ENCODE results near the gene RAD51B.

Gene RAD51B

GRCh38 chr14:68331991-68332390, 512.4 kb downstream of the RAD51B start:
- Mint-ChIP-seq H3K27me3 (ENCODE audit: low read depth) (no peaks in the 10 kb centered on the region), H3K4me3 (no peak overlapping the region), H3K36me3 (ENCODE audit: low read depth) (no peaks in the 10 kb centered on the region), H3K9me3 (no peaks in the 10 kb centered on the region), H3K27ac (no peak overlapping the region), H3K4me1 (ENCODE audit: low read depth) (peaks cover 7% of the 10 kb centered on the region)

- no peaks in the 10 kb centered on the region for H3K36me3 Mint-ChIP-seq (ENCODE audit: low read depth)
- H3K9me3 Mint-ChIP-seq, result no peaks in the 10 kb centered on the region
- no peaks in the 10 kb centered on the region for H3K27me3 Mint-ChIP-seq (ENCODE audit: low read depth)
- no peak overlapping the region for H3K4me3 Mint-ChIP-seq
- peaks cover 7% of the 10 kb centered on the region for H3K4me1 Mint-ChIP-seq (ENCODE audit: low read depth)
- no peak overlapping the region for H3K27ac Mint-ChIP-seq
These were observed 513.7 kb downstream of the RAD51B start for GRCh38 chr14:68333262-68333661.

- Mint-ChIP-seq H3K9me3 (no peaks in the 10 kb centered on the region), H3K36me3 (ENCODE audit: low read depth) (no peaks in the 10 kb centered on the region), H3K27ac (no peak overlapping the region), H3K27me3 (ENCODE audit: low read depth) (no peaks in the 10 kb centered on the region), H3K4me1 (ENCODE audit: low read depth) (peaks cover 7% of the 10 kb centered on the region), H3K4me3 (no peak overlapping the region)
These were observed 515.7 kb downstream of the RAD51B start for GRCh38 chr14:68335312-68335711.

- Mint-ChIP-seq H3K27ac (no peak overlapping the region), H3K36me3 (ENCODE audit: low read depth) (no peaks in the 10 kb centered on the region), H3K9me3 (no peaks in the 10 kb centered on the region), H3K27me3 (ENCODE audit: low read depth) (no peaks in the 10 kb centered on the region), H3K4me1 (ENCODE audit: low read depth) (peaks cover 7% of the 10 kb centered on the region), H3K4me3 (no peak overlapping the region)
These were observed 516.6 kb downstream of the RAD51B start for GRCh38 chr14:68336165-68336564.

- no peaks in the 10 kb centered on the region for H3K9me3 Mint-ChIP-seq
- H3K4me3 Mint-ChIP-seq, result no peak overlapping the region
- no peaks in the 10 kb centered on the region for H3K36me3 Mint-ChIP-seq (ENCODE audit: low read depth)
- H3K27me3 Mint-ChIP-seq (ENCODE audit: low read depth), result no peaks in the 10 kb centered on the region
- no peak overlapping the region for H3K27ac Mint-ChIP-seq
- H3K4me1 Mint-ChIP-seq (ENCODE audit: low read depth), result peaks cover 16% of the 10 kb centered on the region
These were observed 517.7 kb downstream of the RAD51B start for GRCh38 chr14:68337279-68337678.

GRCh38 chr14:68340262-68340661, 520.7 kb downstream of the RAD51B start:
- peaks cover 15% of the 10 kb centered on the region for H3K4me1 Mint-ChIP-seq (ENCODE audit: low read depth)
- no peaks in the 10 kb centered on the region for H3K27me3 Mint-ChIP-seq (ENCODE audit: low read depth)
- no peak overlapping the region for H3K4me3 Mint-ChIP-seq
- H3K36me3 Mint-ChIP-seq (ENCODE audit: low read depth), result no peaks in the 10 kb centered on the region
- peaks cover 4% of the 10 kb centered on the region for H3K9me3 Mint-ChIP-seq
- H3K27ac Mint-ChIP-seq, result no peak overlapping the region

- Mint-ChIP-seq H3K27me3 (ENCODE audit: low read depth) (no peaks in the 10 kb centered on the region), H3K27ac (no peak overlapping the region), H3K4me3 (no peak overlapping the region), H3K4me1 (ENCODE audit: low read depth) (peaks cover 11% of the 10 kb centered on the region), H3K9me3 (peaks cover 4% of the 10 kb centered on the region), H3K36me3 (ENCODE audit: low read depth) (peaks cover 2% of the 10 kb centered on the region)
These were observed 522.0 kb downstream of the RAD51B start for GRCh38 chr14:68341411-68342212.

- Mint-ChIP-seq H3K27me3 (ENCODE audit: low read depth) (no peaks in the 10 kb centered on the region), H3K4me1 (ENCODE audit: low read depth) (peaks cover 11% of the 10 kb centered on the region), H3K36me3 (ENCODE audit: low read depth) (peaks cover 4% of the 10 kb centered on the region), H3K27ac (no peak overlapping the region), H3K4me3 (no peak overlapping the region), H3K9me3 (peaks cover 7% of the 10 kb centered on the region)
These were observed 522.7 kb downstream of the RAD51B start for GRCh38 chr14:68342216-68342763.

- Mint-ChIP-seq H3K4me3 (no peak overlapping the region), H3K36me3 (ENCODE audit: low read depth) (peaks cover 4% of the 10 kb centered on the region), H3K9me3 (peaks cover 7% of the 10 kb centered on the region), H3K27me3 (ENCODE audit: low read depth) (no peaks in the 10 kb centered on the region), H3K4me1 (ENCODE audit: low read depth) (peaks cover 11% of the 10 kb centered on the region), H3K27ac (no peak overlapping the region)
These were observed 524.0 kb downstream of the RAD51B start for GRCh38 chr14:68343534-68344118.

- Mint-ChIP-seq H3K27ac (no peak overlapping the region), H3K36me3 (ENCODE audit: low read depth) (peaks cover 4% of the 10 kb centered on the region), H3K4me3 (no peak overlapping the region), H3K4me1 (ENCODE audit: low read depth) (peaks cover 11% of the 10 kb centered on the region), H3K27me3 (ENCODE audit: low read depth) (no peaks in the 10 kb centered on the region), H3K9me3 (peaks cover 7% of the 10 kb centered on the region)
These were observed 526.2 kb downstream of the RAD51B start for GRCh38 chr14:68345738-68346137.

- peaks cover 8% of the 10 kb centered on the region for H3K4me1 Mint-ChIP-seq (ENCODE audit: low read depth)
- peaks cover 7% of the 10 kb centered on the region for H3K9me3 Mint-ChIP-seq
- peaks cover 4% of the 10 kb centered on the region for H3K36me3 Mint-ChIP-seq (ENCODE audit: low read depth)
- no peak overlapping the region for H3K27ac Mint-ChIP-seq
- H3K27me3 Mint-ChIP-seq (ENCODE audit: low read depth), result no peaks in the 10 kb centered on the region
- H3K4me3 Mint-ChIP-seq, result no peak overlapping the region
These were observed 527.2 kb downstream of the RAD51B start for GRCh38 chr14:68346556-68347343.

GRCh38 chr14:68349900-68350629, 530.5 kb downstream of the RAD51B start:
- peaks cover 4% of the 10 kb centered on the region for H3K36me3 Mint-ChIP-seq (ENCODE audit: low read depth)
- H3K27ac Mint-ChIP-seq, result no peak overlapping the region
- H3K4me3 Mint-ChIP-seq, result no peak overlapping the region
- H3K9me3 Mint-ChIP-seq, result peaks cover 4% of the 10 kb centered on the region
- no peaks in the 10 kb centered on the region for H3K4me1 Mint-ChIP-seq (ENCODE audit: low read depth)
- no peaks in the 10 kb centered on the region for H3K27me3 Mint-ChIP-seq (ENCODE audit: low read depth)

- H3K4me1 Mint-ChIP-seq (ENCODE audit: low read depth), result peaks cover 10% of the 10 kb centered on the region
These were observed 535.8 kb downstream of the RAD51B start for GRCh38 chr14:68355415-68355814.

GRCh38 chr14:68357777-68358176, 538.2 kb downstream of the RAD51B start:
- no peak overlapping the region for H3K27ac Mint-ChIP-seq
- H3K36me3 Mint-ChIP-seq (ENCODE audit: low read depth), result peaks cover 4% of the 10 kb centered on the region
- H3K9me3 Mint-ChIP-seq, result no peaks in the 10 kb centered on the region
- H3K4me1 Mint-ChIP-seq (ENCODE audit: low read depth), result peaks cover 10% of the 10 kb centered on the region
- no peak overlapping the region for H3K4me3 Mint-ChIP-seq
- H3K27me3 Mint-ChIP-seq (ENCODE audit: low read depth), result no peaks in the 10 kb centered on the region

More at GRCh38 chr14:68355415-68355814, 535.8 kb downstream of the RAD51B start:
- no peaks in the 10 kb centered on the region for H3K9me3 Mint-ChIP-seq
- no peak overlapping the region for H3K27ac Mint-ChIP-seq
- peaks cover 4% of the 10 kb centered on the region for H3K36me3 Mint-ChIP-seq (ENCODE audit: low read depth)
- no peak overlapping the region for H3K4me3 Mint-ChIP-seq
- no peaks in the 10 kb centered on the region for H3K27me3 Mint-ChIP-seq (ENCODE audit: low read depth)

Measured in T-helper 1 cell treated with Interleukin-12 subunit alpha and Interleukin-12 subunit beta and Interleukin-4 antibody, amounts not matched to agents 30 μg/mL and 1 μg/mL, for 36 hours (primary cell).